ENCODE measurements around the gene MPC2.
A peak's percentile ranks its signal among the peaks of the same experiment; 100 is the strongest.

MPC2 gene

GRCh38 chr1:167936930-167937708 is at the start of gene MPC2:
Gene MPC2 (minus strand): TSS chr1:167937072. CDS start chr1:167935841, 1,231 bp downstream.
- no peak for FAIRE-seq

- FAIRE-seq, result no peak
Measured at GRCh38 chr1:167984886-167985489, 48.1 kb upstream of the MPC2 start.

- FAIRE-seq, result no peak
Measured at GRCh38 chr1:167983797-167984420, 47.0 kb upstream of the MPC2 start.

- FAIRE-seq, result no peak
Measured at GRCh38 chr1:167981933-167982332, 45.1 kb upstream of the MPC2 start.

- no peak for FAIRE-seq
Measured at GRCh38 chr1:167977245-167977644, 40.4 kb upstream of the MPC2 start.

- no peak for FAIRE-seq
Measured at GRCh38 chr1:167974698-167975097, 37.8 kb upstream of the MPC2 start.

- no peak for FAIRE-seq
Measured at GRCh38 chr1:167973832-167974231, 37.0 kb upstream of the MPC2 start.

GRCh38 chr1:167968569-167968968 is 31.7 kb upstream of the MPC2 start:
- FAIRE-seq, result no peak

GRCh38 chr1:167966050-167966449 is 29.2 kb upstream of the MPC2 start:
- no peak for FAIRE-seq

GRCh38 chr1:167964646-167965045 is 27.8 kb upstream of the MPC2 start:
- FAIRE-seq, result no peak

- FAIRE-seq, result no peak
Measured at GRCh38 chr1:167957710-167958109, 20.8 kb upstream of the MPC2 start.

- FAIRE-seq, result no peak
Measured at GRCh38 chr1:167955915-167956314, 19.0 kb upstream of the MPC2 start.

- FAIRE-seq, result peak; percentile 75
Measured at GRCh38 chr1:167950569-167950968, 13.7 kb upstream of the MPC2 start.

GRCh38 chr1:167949785-167950184 is 12.9 kb upstream of the MPC2 start:
- no peak for FAIRE-seq

- FAIRE-seq, result no peak
Measured at GRCh38 chr1:167947733-167948132, 10.9 kb upstream of the MPC2 start.

- no peak for FAIRE-seq
Measured at GRCh38 chr1:167943541-167943940, 6.7 kb upstream of the MPC2 start.

- FAIRE-seq, result no peak
Measured at GRCh38 chr1:167940264-167940663, 3.4 kb upstream of the MPC2 start.

- no peak for FAIRE-seq
Measured at GRCh38 chr1:167938080-167938636, 1.3 kb upstream of the MPC2 start.

- FAIRE-seq, result no peak
Measured at GRCh38 chr1:167937709-167938010, 788 bp upstream of the MPC2 start.

GRCh38 chr1:167936068-167936929 is 573 bp downstream of the MPC2 start, which contains the start of gene DCAF6:
Gene DCAF6 (plus strand): TSS chr1:167936683. CDS start chr1:167936912, 229 bp downstream.
- peak; percentile 82 for FAIRE-seq

GRCh38 chr1:167935216-167936067 is 1.4 kb downstream of the MPC2 start:
- FAIRE-seq, result no peak
